Activated CD4-positive, alpha-beta T cell treated with anti-CD3 and anti-CD28 coated beads, Interleukin-2, amount 50 U/mL, for 48 hours (primary cell): ENCODE measurements around the gene FAM210A.
A peak's percentile ranks its signal among the peaks of the same experiment; 100 is the strongest.

Source experiments
- DNase-seq, 2 experiments: peaks; one replicate each; pipeline ENCODE4 v3.0.0-alpha.2; 2020

Gene FAM210A

DNA sequence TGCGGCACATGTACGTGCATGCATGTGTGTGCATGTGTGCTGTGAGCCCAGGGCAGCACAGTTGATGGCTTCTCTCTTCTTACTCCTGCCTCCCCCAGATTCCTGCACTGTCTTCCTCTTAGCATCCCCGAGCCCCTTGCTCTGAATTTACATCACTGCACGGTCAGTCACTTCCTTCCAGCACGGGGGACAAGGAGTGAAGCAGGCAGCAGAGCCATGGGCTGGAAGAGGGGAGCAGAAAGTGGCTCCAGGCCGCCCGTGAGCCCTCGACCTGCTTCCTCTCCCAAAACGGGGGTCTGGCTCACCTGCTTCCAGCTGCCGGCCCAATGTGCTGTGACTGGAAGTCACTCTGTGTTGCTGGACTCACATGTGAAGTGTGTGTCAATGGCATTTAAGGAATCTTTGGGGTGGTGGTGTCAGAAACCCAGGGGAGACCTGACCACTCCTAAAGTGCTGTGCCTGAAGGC lies 106.1 kb downstream of the FAM210A start:
- no peak for DNase-seq

DNA sequence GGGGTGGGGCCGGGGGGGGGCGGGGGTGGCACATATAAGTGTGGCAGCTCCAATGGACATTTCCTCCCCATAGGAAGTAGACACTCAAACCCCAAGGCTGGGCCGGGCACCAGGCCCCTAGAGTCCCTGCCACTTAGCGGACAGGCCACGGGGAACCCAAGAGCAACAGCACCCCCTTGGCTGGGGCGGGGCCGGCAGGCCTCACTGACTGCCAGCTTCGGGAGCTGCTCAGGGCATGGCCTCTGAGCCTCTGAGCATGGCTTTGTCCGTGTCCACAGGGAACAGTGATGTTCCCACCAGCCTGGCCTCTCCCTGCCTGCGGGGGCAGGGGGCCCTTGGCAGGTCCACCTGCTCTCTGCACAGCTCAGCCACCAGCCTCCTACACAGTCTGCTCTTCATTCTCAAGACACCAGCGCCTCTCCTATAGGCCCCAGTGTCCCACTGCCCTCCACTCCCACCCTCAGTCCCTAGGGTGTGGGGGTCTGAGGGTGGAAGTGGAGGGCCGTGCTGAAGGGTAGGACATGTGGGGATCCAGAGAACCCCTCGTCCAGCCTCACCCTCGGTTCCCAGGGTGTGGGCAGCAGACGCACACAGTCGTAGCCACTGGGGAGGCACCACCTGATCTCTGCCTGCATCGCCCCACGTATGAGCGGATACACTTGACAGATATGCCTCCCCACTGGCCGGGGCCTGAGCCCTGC lies 106.7 kb downstream of the FAM210A start:
- no peak for DNase-seq

DNA sequence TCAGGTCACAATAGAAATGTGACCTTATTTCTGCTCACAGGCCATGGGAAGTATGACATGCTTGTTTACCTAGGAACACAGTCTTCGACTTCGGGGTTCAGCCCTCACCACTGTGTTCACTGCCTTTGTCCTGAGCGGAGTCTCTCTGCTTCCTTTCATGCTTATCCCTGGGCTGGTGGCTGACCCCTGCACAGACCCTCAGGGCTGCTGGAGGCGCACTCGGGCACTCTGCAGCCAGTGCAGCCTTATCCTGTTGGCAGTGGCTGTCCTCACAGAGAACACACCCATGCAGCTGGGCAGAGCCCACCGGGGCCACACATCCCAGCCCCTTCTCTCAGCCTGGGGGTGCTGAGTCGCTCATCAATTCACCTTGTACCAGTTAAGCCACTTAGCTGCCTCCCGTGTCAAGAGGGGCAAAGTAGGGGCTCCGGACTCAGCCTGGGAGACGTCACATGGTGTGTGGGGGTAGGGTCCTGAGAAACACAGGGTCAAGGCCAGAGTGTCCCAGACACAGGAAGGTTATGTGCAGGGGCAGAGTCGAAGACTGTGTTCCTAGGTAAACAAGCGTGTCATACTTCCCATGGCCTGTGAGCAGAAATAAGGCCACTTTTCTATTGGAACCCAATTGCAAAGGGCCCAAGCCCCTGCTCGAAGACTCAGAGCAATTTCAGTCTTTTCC lies 107.5 kb downstream of the FAM210A start:
- DNase-seq: no peak

DNA sequence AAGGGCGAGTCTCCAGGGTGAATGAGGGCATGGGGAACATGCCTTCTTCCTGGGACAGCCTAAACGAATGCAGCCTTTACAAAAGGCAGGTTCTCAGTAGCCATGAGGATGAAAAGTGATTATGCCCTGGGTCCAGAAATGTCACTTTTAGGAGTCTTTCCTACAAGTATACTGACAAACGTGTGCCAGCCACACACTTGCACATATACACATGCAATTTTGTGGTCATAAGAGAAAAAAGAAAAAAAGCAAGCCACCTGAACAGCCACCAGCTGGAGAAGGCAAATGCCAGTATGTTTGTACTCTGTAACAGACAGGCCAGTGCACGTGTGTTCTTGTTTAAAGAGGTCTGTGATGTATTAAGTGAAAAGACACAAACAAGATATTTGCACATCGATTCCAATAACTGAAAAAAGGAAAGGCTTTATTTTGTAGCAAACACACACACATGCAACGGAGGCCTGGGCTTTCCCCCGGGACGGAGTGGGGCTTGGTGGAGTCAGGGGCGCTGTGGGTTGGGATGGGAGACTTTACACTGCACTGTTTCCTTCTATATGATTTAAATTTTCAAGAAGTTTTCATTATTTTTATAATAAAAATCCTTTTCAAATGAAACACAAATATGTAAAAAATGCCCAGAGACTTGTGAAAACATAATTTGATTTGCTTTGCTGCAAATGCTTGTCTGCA lies 108.4 kb downstream of the FAM210A start:
- DNase-seq: no peak

DNA sequence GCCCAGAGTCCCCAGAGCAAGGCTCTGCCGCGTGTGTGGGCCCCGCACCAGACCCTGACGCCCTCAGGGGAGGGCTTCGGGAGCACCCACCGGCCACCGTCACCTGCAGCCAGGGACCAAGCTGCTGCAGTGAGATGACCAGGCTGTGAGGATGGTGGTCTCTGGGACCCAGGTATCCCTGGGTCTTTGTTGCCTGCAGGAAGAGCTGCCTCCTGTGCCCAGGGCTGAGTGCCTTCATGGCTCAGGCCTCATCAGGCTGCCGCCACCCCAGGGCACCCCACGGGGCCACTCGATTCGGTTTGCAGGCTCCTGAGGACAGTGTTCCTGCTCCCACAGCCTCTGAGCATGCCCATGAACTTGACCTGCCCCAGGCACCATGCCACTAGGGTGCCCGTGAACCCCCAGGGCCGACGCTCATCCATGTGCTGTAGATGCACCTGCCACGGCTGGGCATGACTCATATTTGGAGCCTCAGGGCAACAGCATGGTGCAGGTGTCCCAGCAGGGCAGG lies 109.8 kb downstream of the FAM210A start:
- no peak for DNase-seq

DNA sequence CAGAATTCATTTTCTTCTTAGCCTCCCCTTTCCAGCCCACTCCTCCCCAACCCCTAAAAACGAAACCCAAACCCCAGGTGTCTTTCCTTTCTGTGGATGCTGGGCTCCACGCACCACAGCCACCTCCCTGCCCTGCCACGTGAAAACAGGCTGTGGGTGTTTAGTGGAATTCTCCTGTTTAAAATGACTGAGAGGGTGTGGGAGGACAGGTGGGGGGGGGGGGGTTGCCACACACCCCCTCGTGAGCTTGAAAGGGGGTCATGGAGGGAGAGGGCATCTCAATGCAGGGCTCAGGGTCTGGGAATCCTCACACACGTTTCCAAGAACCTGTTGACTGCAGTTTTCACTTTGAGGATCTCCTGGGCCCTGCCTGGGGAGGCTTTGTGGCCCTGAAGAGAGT lies 110.3 kb downstream of the FAM210A start:
- peak; percentile 21 to 38 for DNase-seq

DNA sequence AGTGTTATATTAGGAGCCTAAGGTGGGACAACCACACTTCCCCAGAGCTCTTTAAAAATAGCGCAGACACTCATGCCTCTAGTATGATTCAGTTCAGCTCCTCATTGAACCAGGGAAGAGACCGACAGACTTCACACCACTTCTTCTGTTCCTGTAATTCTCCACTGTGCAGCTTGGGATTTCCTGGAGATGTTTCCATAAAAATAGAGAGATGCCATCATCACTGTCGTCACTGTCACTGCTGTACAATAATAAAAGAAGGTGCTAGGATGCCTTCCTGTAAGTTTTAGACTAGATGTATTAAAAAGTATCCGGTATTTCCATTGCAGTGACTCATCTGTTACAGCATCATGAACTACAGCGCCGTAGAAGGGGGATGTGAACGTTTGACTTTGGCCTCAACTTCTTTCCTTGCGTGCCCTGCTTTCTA lies 110.9 kb downstream of the FAM210A start:
- DNase-seq: no peak

DNA sequence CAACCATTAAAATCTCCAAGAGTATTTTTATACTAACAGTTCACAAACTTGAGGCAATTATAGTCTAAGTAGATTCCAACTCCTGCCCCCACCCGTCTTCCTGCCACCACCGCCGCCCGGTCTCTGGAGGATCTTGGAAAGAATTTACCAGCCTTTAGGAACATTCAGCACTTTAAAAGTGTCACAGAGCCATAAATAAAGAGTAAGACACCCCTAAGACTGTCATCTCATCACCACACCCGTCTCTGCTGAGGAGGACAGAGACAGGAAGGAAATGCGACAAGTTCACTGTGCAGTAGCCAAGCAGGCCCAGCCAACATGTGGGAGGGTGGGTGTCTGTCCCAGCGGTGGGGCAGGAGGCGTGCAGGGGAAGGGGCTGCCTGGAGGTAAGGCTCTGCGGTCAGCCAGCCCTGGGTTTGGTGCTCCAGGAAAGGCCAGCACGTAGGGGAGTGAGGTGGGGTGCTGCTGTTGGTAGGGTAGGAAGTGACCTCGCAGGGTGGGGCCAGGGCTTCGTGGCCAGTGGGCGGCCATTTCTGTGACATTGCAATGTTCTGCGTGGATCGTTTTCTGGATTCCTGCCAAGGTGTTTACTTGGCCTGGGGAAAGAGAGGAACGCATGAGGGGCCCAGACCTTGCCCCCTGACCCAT lies 111.6 kb downstream of the FAM210A start:
- DNase-seq: peak in 1 of 2 experiments; percentile 31

DNA sequence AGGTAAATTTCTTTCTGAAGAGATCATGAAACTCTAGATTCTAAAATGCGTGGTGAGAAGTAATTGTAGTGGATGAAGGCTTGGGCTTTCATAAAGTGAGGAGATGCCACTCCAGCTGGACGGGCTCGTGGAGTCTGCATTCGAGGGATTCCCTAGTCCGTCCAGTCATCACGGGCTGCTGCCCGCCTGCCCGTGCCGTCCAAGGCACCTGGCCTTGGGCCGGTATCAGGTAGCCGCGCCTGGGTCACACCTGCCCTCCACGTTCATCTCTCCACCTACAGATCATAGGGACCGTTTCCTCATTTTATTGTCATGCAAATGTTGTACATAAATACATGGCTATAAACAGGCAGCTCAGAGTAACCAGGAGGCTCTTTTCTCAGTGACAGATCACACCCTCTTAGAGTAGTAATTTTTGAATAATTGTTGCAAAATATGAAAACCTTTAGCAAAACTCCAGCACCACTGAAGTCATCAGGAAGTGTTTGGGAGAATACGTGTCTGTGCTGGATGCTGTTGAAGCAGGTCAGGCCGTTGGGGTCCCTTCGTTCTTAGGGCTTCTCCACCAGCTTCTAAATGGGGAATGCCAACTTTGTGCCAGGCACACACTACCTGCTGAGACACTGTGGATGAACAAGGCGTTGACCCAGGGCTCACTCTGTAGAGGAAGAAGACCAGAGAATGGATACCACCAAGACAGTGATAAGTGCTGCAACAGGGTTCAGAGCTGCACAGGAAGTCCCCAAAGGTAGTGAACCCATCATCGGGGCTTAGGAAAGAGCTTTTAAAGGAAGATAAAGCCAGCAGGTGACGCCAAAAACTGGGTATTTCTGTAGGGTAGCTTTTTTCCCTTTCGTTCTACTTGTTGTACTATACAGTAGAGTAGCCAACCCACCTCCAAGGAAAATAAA lies 112.5 kb downstream of the FAM210A start:
- no peak for DNase-seq
